DMS153 treated with DMSO at 0.1 percent for 48 hours (cell line): ENCODE measurements around the gene COL9A3.
"Not testable (repeated sequence)": the region's sequence is repeated elsewhere in the genome, so short reads cannot be mapped to it uniquely, and the experiment has no call there.

Experiments used
- DNase-seq: peaks from one replicate; lab custom pipeline; 2025; ENCODE audit not compliant: unreplicated experiment; lab: John Stamatoyannopoulos, UW

The COL9A3 gene

DNA sequence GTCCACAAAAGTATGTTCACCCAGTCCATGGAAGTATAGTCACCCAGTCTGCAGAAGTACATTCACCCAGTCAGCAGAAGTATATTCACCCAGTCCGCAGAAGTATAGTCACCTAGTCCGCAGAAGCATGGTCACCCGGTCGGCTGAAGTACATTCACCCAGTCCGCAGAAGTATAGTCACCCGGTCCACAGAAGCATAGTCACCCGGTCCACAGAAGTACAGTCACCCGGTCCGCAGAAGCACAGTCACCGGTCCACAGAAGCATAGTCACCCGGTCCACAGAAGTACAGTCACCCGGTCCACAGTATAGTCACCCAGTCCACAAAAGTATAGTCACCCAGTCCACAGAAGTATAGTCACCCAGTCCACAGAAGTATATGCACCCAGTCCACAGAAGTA is 36.0 kb downstream of the COL9A3 start:
- no peak for DNase-seq

DNA sequence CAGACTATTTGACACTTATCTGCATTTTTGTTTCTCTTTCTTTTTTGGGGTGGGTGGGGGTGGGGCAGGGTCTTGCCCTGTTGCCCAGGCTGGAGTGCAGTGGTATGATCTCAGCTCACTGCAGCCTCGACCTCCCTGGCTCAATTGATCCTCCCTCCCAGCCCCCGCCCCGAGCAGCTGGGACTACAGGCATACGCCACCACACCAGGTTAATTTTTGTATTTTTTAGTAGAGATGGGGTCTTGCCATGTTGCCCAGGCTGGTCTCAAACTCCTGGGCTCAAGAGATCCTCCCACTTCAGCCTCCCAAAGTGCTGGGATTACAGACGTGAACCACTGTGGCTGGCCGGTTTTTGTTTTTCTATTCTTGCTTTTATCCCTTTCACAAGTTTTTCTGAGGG is 36.5 kb downstream of the COL9A3 start:
- DNase-seq: not testable (repeated sequence)

DNA sequence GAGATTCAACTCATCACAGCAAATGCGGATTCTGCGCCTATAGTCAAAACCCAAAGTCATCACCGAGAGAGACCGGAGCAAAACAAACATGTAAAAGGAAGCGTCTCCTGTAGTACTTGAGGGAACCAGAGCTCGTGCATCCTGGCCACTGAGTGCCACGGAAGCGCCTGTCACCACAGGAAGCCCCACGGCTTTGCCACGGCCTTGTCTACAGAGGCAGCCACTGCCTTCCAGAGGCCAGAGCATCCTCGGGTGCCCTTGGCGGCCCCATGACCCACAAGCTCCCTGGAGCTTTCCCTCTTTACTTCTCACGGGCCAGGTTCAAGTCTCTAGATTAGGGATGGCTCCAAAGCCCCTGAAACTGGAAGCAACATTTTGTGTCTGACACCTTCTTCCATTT is 37.3 kb downstream of the COL9A3 start:
- no peak for DNase-seq

DNA sequence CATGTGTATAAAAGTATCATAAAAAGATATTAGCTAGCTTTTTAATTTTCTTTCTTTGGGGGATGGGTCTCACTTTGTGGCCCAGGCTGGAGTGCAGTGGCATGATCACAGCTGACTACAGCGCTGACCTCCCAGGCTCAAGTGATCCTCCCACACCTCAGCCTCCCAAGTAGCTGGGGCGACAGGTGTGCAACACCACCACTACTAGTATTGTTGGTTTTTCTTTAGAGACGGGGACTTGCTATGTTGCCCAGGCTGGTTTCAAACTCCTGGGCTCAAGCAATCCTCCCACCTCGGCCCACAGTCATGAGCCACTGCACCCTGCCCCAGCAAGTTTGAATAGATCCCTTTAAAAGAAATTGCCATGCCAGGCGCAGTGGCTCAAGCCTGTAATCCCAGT is 38.3 kb downstream of the COL9A3 start:
- DNase-seq: no peak

DNA sequence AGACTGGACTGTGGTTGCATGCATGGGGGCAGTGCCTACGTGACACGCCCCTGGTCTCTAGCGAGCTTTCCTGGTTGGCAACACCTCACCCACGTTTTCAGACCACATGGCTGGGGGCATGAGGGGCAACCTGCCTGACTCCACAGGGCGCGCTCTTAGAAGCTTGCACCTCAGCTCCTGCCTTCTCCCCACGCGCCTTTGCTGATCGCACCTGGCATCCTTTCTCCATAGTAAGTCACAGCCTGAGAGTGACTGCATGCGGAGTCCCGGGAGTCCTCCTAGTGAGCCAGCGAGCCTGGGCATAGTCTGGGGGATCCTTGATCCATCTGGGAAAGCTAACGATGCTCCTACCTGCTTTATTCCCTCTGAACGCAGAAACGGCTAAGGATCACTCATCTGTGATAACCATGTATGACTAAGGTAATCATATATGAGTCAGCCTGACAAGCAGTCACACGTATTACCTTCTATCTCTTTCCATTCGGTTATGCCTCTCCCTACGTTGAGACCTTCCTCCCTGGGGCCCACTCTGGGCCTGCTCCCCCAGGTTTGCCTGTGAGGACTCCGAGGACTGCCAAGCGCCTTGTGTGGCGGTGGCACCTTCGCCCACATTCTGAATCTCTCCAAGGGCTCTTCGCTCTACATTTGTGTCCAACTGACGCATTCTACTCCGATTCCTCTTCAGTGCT is 40.2 kb downstream of the COL9A3 start:
- no peak for DNase-seq

DNA sequence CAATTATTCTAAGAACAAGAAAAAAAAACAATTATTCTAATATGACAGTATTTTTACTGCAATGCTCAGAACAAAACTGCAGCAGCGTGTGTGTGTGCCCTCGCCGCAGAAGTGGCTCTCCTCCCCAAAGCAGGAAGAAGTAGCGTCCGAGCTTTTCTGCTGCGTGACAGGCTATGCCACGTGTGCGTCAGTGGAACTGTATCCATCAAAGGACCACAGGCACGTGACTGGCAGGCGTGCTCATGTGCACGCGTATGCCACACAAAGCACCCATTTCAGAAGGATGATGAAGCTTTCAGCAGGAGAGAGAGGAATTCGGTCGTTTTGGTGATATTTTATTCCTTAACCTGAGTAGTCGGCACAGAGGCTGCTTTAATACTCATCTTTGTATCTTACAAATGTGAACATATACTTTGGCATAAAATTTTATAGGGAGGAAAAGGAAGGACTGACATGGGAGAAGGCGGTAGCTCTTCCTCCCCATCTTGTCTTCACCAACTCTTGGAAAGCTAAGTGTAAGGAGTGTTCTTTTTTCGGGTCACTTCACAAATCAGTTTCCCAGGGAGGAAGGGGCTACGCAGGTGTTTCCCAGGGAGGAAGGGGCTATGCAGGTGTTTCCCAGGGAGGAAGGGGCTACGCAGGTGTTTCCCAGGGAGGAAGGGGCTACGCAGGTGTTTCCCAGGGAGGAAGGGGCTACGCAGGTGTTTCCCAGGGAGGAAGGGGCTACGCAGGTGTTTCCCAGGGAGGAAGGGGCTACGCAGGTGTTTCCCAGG is 41.4 kb downstream of the COL9A3 start:
- DNase-seq: no peak

DNA sequence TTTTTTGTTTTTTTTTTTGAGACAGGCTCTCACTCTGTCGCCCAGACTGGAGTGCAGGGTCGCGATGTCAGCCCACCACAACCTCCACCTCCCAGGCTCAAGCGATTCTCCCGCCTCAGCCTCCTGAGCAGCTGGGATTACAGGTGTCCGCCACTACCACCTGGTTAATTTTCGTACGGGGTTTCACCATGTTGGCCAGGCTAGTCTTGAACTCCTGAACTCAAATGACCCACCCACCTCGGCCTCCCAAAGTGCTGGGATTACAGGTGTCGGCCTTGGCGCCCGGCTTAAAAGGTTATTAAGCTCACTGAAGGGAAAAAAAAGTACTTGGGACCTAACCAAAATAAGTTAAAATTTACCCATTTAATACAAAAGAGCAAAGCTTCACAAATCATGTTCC is 42.9 kb downstream of the COL9A3 start:
- no peak for DNase-seq

DNA sequence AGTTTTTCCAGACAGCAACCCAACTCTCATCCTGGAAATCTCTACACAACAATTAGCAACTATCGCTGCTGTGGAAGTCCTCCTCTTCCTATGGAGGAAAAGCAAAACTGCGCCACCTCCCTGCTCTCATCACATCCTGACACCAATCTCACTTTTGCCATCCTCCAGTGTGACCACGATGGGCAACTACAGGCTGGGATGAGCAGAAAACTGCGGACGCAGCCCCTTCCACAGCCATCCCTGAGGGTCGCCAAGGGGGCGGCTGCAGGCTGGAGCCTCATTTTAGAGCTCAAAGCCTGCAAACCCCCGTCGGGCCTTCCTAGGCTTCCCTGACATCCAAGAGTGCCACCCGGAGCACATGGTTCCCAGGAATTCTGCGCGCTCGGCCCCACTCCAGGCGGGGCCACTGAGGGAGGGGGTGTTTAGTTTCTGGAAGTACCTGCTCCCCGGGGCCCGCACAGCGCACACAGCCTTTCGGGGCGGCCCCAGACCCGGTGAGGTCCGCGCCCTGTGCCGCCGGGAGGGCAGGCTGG is 43.6 kb downstream of the COL9A3 start:
- no peak for DNase-seq

DNA sequence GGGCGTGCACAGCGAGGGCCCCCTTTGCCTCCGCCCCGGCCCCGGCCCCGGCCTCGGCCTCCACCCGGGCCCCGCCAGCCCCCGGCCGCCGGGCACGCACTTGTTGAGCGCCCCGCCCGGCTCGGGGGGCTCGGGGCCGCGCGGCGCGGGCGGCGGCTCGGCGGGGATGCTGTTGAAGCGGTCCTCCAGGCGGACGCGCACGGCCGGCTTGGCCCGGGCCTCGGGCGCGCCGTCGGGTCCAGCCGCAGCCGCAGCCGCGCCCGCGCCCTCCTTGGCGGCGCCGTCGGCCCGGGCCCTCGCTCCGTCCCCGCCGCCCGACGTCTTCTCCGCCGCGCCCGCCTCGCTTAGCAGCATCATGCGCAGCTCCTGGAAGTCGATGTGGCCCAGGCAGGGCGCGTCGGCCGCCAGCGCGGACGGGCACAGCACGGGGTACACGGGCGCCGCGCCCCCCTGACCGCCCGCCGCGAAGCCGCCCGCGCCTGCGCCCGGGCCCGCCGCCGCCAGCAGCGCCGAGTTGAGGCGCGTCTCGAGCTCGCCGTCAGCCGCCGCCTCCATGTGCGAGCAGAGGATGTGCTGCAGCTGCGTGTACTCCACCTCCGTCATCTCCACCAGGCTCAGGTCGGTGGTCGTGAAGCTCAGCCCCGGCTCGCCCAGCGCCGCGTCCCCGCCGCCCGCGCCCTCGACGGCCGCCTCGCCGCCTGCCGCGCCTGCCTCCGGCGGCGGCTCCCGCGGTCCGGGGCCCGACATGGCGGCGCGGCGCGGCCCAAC is 44.3 kb downstream of the COL9A3 start:
- DNase-seq: no peak

DNA sequence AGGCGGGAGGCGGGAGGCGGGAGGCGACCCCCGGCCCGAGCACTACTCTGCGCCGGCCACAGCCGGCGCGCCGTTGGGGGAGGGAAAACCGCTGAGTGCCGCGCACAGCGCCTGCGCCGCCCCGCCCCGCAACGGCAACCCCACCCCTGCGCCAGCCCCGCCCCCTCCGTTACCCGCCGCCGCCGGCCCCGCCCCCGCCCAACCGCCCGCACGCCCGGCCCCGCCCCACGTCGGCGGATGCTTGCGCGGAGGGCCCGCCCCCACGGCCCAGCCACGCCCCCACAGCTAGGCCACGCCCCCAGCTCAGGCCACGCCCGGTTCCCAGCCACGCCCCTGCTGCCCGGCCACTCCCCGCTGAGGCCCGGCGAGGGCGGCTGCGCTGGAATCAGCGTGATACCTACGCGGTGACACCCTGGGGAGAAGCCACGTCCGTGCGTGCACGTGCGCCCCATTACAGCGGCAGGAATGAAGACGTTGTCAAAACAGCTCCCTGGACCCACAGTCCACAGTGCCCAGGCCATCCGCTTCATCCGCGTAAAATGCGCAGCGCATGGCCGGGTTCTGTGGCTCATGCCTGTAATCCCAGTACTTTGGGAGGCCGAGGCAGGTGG is 45.0 kb downstream of the COL9A3 start, which contains the start of gene TCFL5:
TCFL5 (minus strand) TSS at position 97 of the 611 bp plus-strand sequence. CDS start 152 bp downstream, outside the sequence.
- peak; percentile 56 for DNase-seq

DNA sequence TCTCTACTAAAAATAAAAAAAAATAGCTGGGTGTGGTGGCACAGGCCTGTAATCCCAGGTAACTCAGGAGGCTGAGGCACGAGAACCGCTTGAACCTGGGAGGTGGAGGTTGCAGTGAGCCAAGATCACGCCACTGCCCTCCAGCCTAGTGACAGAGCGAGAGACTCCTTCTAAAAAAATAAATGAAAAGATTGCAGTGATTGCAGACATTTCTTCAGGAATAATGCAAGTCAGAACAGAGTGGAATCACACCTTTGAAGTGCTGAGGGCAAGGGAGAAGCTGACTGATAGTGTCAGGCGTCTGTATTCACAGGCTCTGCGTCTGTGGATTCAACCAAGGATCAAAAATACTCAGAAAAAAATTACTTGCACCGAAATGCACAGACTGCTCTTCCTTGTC is 47.4 kb downstream of the COL9A3 start:
- DNase-seq: no peak

DNA sequence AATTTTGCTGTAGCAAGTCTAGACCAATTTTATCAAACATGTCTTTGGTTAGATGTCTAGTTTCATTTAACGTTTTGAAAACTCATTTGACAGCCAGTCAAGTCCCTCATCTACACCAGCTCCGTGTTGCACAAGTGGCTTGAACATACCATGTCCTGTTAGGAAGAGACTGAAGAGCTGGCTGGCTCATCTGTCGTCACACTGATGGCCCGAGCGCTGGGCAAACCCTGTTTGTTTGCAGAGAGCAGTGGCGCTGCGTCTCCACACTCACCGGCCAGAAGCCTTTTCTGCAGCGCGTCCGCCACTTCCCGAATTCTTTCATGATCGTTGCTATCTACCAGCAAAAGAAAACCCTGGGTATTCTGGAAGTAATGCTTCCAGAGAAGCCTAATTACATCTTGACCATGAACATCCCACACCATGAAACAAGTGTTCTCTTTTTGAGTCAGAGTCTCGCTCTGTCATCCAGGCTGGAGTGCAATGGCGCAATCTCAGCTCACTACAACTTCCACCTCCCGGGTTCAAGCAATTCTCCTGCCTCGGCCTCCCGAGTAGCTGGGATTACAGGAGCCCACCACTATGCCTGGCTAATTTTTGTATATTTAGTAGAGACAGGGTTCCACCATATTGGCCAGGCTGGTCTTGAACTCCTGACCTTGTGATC is 55.5 kb downstream of the COL9A3 start:
- DNase-seq: no peak

DNA sequence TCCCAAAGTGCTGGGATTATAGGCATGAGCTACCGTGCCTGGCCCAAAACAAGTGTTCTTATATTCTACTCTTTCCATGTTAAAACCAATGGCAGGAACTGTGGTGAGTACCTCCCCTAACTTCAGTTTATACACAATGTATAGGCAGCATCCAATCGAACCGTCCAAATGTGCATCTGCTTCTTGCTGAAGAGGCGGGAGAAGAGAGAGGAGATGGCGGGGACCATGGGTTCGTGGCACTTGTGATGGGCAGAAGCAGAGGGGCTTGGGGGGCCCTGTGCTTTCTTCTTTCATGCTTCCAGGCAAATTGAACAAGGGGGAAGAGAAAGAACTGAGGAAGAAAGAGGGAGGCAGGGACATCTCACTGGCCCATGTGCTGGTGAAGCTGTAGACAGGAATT is 56.0 kb downstream of the COL9A3 start:
- no peak for DNase-seq

DNA sequence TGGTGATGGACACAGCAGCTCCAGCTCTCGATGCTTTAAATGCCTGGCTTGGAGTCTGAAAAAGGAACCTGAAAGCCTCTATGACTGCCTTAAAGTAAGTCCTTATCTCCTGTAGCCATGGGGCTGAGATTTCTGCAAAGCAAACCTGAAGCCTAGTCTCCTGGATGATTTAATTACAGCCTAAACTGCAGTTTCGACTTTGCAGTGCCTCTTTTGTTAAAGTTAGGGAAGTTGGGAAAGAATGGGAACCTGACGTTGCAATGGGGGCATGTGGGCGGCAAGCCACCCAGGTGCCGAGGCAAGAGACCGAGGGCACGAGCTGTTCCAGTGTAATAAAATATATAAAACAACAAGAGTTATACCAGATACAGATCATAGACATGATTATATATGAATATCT is 56.4 kb downstream of the COL9A3 start:
- no peak for DNase-seq

DNA sequence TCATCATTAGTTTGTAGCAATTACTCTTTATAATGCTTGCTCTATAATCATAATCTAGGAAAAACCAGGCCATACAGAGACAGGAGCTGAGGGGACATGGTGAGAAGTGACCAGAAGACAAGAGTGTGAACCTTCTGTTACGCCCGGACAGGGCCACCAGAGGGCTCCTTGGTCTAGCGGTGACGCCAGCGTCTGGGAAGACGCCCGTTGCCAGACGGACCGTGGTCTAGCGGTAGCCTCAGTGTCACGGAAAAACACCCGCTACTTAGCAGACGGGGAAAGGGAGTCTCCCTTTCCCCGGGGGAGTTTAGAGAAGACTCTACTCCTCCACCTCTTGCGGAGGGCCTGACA is 56.8 kb downstream of the COL9A3 start:
- DNase-seq: not testable (repeated sequence)

DNA sequence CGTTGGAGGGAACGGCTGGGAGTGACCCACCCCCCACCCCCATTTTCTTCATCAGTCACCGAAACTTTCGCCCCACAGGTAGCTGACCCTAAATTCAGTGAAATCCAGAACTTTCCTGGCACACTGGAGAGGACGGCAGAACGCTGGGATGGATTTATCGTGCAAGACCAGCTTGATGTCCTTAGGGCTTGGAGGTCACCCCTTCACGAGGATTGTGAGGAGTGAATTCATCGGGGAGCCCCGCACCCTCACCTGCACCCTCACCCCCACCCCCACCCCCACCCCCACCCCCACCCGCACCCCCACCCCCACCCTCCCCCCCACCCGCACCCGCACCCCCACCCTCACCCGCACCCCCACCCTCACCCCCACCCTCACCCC is 58.1 kb downstream of the COL9A3 start:
- no peak for DNase-seq

DNA sequence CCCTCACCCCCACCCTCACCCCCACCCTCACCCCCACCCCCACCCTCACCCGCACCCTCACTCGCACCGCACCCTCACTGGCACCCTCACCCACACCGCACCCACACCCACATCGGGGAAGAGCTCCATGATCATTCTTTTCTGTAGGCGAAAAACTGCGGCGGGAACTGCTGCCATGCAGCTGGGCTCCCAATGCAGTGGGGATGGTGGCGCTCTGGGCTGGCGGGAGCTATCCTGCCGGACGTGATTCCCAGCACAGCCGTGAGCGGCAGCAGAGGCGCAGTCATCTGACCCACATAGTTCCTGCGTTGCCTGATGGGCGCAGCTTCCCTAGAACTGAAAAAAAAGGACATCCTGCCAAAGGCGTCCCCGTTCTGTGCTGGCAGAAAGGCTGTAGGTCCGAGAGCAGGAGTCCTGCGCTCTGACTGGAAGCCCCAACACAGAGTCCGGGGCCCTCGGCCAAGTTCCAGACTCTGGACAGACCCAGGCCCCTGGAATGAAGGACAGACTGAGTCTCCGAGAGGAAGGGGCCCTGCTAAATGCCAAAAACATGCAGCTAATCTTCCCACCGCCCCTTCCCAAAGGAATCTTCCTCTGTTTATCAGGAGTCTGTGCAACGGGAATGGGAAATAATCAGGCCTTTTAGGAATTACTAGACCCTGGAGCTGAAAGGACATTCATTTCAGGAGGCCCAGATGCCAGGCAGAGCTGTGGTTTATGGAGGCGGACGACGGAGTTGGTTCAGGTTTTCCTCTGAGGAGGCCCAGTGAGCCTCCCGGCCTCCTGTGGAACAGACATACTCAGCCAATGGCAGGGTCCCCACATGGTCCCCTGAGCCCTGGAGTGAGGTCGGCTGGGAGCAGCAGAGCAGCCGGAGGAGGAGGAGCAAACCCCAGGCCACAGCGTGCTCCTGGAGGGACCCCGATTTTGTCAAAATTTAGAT is 58.8 kb downstream of the COL9A3 start:
- DNase-seq: peak; percentile 78

DNA sequence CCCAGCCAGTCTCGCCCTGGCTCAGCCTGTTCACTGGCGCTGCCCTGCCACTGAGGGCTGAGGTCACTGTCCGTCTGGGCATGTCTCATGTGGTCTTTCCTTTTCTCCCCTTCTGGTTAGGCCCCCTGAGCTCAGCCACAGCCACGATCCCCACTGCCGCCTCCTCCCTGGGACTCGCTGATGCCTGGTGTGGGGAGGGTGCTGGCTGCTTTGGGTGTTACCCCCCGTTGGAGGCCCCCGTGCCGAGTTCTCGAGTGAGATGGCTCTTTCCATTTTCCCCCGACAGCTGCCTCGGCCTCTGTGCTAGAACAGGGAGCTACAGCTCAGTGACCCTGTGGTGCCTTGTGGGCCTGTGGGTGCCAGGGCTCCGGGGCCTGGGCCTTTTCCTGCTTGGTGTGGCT is 59.7 kb downstream of the COL9A3 start:
- DNase-seq: no peak

DNA sequence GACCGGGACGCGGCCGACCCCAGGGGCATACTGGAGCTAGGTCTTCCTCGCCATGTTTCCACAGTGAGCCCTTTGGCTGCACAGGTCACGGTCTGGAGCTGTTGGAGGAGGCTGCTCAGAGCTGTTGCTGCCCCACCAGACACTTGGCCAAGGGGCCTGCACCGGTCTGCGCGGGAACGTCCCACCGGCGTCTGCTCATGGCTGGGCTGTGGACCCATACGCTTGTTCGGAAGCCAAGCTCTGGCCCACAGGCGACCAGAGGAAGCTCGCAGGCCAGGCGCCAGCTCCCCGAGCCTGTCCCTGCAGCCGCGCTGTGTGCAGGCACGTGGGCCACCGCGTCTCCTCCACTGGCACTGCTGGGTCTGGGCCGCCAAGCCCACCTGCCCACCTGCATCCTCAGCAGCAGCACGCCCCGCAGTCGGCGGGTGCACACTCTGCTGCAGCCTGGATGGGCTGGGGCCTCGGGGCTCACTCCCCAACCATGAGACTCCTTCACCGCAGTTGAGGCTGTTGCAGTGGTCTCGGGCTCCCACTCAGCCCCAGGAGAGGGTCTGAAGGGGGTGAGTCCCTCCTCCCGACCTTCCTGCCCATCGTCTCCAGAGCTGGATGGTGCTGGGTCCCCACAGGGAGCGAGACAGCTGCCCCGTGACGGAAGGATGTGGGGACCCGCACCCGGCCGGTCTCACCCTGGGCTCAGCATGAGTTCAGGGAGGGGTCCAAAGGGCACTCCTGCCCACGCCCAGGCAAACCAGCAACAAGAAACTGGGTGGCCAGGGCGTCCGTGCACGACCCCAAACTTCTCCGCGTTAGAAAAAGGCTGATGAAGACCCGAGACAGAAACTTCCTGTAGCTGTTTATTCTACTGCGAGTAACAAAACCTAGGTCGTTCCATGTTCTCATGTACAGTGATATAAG is 60.3 kb downstream of the COL9A3 start:
- no peak for DNase-seq
